Non-pigmented ciliary epithelial cell (primary cell): ENCODE results near the gene FRYL.

Experiments
- DNase-seq: peaks from one replicate; pipeline ENCODE4 v3.0.0-alpha.2; 2010; ENCODE audit warnings: low read depth

Gene FRYL

DNA sequence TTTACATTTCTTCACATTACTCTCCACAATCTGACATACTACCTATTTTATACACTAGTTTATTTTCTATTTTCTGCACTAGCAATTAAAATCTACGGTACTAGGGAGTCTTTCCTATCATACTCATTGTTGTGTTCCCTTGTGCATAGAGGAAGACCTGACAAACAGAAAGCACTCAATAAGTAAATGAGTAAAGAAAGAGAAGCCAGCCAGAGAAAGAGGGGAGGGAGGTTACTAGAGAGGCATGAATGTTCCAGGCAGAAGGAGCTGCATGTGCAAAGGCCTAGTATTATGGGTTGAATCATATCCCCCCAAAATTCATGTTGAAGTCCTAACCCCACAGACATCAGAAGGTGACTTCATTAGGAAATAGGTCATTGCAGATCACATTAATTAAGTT is 176.0 kb downstream of the FRYL start:
- DNase-seq, result no peak

DNA sequence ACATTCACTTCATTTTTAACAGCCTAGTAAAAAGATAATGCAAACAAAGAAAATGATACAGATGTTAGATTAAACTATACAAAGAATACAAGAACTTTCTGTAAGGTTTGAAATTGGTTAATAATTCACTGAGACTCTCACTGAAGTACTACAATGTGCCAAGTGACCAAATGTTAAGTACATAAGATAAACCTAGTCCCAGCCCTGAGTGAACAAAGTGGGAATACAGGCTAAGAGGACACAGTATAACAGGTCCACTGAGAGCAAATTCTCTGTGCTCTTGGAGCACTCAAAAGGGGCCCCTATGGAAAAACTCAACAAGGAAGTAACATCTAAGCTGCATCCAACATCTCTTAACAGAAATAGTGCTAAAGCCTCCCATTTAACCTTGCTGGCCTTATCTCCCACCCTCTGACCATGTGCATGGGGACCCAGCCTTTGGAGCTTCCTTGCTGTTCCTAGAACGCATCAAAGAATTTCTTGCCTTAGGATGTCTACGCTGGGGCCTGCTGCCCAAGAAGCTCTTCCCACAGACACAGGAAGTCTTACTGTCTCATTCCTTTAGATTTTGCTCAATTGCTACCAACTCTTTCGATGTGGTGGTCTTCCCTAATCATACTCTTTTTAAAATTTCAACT is 176.6 kb downstream of the FRYL start:
- no peak for DNase-seq

DNA sequence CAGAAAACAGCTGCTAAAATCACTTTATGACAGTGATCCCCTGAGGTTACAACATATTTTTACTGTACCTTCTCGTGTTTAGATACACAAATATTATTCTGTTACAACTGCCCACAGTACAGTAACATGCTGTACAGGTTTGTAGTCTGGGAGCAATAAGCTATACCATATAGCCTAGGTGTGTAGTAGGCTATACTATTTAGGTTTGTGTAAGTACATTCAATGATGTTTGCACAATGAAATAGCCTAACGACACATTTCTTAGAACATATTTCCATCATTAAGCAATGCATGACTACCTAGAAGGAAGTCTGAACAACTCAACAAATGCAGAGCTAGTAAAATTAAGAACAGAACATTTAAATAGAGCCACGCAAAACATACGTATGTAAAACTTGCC is 177.3 kb downstream of the FRYL start:
- peak; percentile 15 for DNase-seq

DNA sequence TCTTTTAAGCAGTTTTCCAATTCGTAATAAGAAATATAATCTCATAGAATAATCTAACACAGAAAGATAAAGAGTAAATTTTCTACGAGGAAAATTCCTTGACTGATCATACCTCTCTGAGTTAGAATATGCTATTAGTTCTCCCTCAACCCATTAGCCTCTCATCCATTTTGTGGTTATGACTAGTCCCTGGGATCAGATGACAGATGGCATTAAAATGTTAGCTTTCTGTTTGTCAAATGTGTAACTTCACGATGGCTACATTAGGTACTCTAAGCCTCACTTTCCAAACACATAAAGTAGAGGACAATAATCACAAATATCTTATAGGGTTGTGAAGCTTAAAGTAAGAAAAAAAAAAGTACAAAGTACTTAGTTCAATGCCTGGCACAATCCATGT is 177.9 kb downstream of the FRYL start:
- DNase-seq, result peak; percentile 58

DNA sequence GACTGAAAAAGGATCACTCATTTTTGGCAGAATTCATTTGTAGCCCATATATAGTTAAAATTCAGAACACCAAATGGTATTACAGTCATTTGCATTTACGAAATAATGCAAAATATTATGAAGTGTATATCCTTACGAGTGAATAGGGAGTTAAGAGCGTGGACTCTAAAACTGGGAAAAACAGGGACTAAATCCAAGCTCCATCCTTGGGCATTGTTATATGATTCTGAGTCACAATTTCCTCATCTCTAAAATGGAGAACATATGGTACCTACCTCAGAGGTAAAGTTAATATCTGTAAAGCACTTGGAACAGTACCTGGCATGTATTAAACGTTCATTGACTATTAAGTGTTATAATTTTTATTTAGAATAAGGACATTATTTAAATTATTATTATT is 183.7 kb downstream of the FRYL start:
- DNase-seq, result no peak

DNA sequence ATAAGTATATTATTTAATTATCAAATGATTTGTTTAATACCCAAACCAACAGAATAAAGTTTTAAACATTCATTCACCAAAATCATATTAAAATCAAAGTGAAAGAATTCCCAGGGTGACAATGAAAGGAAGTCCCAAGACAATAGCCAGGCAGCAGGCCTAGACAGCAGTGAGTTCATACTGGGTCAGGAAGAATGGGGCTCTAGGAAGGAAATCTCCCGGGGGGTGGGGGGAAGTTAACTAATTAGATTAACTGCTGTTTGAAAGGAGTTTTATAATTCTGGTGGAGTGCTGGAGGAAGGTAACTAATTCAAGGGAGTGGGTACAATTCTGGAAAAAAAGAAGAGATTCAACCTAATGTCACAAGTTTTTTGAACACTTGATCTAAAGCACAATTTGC is 185.9 kb downstream of the FRYL start:
- no peak for DNase-seq

DNA sequence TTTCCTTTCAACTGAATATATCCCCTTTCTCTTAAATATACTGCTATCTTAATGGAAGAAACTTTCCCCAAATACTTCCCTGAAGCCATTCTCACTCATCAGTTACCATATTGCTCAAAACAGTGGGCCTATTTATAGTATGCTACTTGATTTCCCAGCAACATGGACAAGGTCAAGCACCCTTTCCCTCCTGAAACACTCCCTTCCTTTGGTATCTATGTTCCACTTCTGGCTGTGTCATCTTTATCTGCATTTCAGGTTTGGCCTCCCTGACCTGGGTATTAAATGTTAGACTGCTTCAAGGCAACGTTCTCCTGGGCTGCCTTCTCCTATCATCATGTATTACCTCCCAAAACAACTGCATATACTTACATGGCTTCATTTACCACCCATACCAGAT is 188.7 kb downstream of the FRYL start:
- DNase-seq, result no peak

DNA sequence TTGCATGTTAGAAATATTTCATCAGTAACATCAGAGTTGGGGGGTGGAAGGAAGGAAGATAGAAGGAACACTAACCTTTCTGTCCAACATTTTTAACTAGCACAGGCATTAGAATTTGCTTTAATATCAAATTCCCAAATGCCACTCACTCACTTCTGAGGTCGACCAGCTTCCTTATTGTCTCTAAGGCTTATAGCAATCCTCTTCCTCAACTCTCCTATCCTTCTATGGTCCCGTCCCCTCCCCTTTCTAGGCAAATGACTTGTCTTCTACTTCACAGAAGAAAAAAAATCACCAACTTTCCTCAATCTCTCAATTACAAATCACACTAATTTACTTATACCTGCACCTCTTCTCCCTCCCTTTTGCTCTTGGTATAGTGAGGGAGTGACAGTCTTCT is 189.2 kb downstream of the FRYL start:
- no peak for DNase-seq

DNA sequence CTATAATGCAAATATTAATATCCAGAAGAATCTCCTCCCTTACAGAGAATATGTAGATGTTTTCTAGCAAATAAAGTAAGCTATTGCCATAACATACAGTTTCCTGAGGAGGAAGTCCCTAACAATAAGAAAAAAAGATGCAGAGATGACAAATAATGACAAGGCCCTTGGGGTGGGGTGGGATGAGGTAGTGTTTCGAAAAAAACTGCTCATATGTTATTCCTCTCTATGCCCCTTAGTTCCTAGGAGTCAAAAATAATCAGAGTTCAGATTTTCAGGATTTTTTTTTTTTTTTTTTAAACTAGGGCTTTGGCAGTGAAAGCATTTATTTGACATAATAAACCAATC is 191.0 kb downstream of the FRYL start:
- no peak for DNase-seq

DNA sequence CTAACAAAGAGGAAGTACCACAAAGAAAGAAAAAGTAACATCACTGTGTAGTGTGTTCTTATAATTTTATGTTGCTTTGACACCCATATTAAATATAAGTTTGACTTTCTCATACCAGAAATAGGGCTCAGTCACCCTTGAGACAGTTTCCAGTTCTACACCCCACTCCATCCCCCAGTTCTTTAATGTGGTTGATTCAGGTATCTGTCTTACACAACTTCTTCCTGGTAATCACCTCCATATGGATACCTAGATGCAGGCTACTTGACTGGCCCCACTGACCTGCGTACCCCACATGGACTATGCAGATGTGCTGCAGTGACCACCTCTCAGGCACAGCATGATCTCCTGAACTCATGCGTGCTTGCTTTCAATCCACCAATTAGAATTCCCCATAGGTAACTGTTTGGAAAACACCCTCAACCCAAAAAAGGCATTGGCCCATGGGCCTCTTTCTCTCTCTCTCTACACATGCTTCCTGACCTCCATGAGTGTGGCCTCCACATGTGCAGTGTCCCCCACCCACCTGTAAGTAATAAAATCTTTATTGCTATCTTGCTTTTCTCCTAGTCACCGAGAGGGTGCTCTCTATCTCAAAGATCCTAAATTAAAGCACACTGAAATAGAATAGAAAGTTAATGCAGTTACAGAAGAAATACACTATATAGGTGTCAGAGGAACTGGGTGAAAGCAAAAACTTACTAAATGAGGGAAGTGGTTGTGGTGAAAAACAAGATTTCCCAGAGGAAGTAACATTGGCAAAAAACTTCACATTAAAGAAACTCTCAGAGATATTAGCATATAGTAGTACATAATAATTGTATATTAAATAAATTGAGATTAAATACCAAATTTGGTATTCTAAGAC is 191.6 kb downstream of the FRYL start:
- DNase-seq, result no peak

DNA sequence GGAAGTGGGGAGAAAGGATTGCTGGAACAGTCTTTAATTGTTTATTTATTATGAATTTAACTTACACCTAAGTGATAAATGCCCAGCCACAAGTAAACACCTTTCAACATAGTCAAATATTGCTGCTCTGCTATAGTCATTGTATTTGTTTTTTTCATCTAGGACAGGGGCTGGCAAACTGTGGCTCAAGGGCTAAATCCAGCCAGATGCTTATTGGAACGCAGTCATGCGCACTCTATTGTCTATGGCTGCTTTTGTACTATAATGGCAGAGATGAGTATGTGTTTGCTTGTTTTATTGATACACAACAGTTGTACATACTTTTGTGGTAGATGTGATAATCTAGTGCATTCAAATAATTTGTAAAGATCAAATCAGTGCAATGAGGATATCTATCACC is 194.7 kb downstream of the FRYL start:
- DNase-seq, result no peak

DNA sequence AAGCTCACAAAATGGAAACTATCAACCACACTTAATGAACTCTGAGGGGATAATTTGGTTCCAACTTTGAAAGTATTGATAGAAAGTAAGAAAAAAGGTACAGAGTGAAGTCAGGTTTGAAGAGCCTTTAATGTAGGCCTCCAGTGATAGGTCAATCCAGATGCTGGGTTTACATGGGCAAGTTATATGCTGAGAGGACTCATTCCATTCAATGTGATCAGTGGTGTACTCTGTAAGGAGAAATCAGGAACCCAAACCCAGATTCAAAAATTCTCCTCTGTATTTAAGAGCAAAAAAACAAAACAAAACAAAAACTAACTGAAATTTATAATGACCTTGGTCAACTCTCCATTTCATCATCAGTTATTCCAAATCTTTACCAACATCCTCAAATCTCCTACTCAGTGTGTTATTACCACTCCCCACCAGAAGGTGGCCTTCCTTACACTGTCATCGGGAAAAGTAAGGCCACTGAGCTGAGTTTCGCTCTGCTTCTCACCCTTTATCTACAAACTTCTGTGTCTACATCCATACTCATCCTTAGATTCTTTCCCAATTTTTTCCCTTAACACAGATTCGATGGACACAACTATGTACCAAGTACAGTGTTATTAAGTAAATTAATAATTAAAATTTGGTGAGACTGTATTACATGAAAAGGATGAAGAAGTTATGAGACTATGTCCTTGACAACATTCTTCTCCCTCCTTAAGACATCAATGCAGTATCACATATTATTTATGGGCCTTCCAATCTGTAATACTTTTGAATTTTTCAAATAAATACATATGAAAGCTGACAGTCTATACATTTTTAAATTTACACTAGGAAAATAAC is 201.7 kb downstream of the FRYL start:
- DNase-seq, result peak; percentile 60

DNA sequence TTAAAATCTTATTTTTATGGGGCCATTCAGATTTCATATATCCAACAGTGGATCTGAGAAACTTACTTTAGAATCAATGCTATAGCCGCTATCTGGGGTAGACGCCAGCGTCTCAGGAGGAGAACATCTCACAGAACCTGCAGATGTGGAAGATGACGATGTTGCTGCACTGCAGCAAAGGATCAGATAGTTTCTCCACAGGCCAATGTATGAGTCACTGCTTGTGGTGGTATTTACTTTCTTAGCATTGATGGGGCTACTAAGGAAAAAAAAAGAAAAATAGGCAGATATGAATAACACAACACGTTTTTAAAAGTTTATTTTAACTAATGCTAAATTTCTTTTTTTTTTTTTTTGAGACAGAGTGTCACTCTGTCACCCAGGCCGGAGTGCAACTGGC is 204.1 kb downstream of the FRYL start:
- DNase-seq, result peak; percentile 57

DNA sequence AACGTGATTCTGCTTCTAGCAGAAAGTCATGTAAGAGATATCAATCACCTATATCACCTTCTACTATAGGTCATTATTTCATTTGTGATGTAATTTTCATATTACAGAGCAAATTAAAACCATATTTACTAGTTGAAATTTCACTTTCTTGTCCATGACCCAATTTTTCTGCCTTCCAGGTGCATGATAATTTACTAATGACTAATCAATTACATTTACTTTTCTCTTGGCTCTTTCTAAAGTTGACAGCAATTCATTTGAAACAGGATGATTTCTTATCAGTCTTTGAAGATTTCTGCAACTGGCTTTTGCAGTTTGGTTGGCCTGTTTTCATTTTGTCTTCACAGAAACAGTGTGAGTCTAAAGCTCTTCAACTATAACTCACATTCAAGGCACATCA is 208.6 kb downstream of the FRYL start:
- DNase-seq, result no peak

DNA sequence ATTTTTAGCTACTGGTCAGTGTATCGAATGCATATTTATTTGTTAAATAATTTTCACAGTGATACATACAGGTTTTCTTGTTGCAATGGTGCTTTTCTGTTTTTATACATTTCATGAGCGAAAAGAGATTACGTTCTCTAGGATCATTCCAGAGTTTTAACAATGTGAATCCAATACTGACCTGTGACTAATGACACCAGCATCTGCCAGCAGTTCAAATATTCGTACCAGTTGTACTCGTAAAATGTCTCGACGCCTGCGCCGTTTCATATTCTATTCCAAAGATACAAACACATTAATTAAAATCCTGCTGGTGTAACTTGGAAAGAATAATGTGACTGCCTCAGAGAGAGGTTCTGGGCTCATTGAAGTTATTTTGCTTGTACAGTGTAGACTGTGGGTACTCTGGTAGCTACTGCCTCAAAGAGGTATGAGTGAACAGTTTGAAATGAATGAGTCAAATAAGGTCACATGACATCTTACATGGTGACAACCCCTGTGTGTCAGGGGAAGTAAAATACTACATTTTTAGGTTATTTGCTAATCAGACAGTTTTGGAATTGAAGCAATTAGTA is 209.3 kb downstream of the FRYL start:
- peak; percentile 42 for DNase-seq

DNA sequence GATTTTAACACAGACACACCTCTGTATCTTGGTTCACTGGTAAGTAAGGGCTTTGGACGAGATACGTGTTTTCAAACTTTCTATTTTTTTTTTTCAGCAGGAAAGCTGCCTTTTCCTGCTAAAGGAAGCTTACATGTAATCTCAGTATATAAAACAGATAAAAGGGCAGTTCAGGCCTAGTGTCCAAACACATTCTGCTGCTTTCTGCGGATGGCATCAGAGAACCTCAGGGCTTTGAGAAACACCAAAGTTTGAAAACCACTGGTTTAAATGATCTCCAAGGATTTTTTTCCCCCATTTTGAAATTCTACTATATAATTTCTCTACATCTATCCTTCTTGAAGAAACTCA is 214.1 kb downstream of the FRYL start:
- no peak for DNase-seq

DNA sequence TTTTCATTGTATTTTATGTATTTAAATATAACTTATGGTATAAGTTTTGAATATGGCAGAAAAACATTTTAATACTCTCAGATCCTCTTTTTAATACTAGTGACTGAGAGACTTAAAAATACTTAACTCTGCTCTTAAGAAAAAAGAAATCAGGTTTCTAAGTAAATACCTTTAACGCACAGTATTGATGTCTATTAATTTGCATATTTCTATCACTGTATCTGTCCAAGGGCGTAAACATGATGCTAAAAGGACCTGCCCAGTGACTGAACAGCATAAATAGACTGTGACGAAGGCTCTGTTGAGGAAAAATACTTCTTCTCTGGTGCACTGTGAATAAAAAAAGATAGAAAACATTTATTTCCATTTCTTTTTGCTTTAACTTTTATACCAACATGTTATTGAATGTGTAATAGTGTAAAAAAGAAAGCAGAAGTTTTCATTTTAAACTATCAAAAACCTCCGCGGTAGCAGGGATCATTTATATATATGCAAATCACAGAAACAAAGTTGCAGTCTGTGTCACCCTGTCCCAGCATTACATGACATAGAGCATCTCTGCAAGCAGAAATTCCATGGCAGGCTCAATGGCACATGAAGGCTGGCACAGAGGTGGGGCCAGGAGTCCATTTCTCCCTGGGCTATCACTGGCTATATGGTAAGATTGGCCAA is 214.6 kb downstream of the FRYL start:
- DNase-seq, result no peak

DNA sequence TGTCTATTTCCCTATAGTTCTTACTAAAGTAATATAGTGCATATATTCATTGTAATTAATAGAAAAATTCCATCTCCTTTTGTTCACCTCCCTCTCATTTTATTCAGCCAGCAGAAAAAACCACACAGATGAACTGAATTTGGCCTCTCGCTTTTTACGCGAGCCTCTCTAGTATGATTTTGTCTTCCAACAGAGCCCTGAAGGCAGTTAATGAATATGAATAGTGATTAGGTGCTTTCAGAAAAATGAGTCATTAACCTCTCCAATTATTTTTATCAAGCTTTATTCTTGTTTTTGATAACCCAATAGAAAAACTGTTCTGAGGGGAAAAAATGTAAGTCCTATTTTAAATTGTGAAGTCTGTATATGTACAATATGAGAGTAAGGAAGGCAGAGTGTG is 215.9 kb downstream of the FRYL start:
- DNase-seq, result no peak

DNA sequence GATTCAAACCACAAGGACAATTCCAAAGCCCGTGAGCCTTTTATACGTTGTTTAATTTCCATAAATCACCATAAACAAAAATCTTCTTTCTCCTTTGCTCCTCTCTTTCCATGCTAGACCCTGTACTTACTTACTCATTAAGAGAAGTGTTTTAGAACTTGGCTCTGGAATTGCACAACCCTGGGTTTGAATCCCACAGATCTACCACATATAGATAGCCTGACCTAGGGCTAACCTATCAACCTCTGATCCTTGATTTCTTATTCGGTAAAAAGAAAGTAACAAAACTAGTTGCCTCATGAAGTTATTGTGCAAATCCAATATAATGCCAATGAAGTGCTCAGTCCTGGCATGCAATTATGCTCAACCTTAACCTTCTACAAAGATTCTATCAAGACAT is 221.3 kb downstream of the FRYL start:
- DNase-seq, result no peak

DNA sequence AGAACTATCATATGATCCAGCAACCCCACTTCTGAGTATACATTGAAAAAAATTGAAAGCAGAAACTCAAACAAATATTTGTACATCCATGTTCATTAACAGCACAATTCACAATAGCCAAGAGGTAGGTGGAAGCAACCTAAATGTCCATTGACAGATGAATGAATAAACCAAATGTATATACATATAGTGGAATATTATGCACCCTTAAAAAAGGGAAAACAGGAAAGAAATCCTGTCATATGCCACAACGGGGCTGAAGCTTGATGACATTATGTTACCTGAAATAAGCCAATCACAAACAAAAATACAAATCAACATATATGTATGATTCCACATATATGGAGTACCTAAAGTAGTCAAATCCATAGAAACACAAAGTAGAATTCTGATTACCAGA is 222.1 kb downstream of the FRYL start:
- no peak for DNase-seq

DNA sequence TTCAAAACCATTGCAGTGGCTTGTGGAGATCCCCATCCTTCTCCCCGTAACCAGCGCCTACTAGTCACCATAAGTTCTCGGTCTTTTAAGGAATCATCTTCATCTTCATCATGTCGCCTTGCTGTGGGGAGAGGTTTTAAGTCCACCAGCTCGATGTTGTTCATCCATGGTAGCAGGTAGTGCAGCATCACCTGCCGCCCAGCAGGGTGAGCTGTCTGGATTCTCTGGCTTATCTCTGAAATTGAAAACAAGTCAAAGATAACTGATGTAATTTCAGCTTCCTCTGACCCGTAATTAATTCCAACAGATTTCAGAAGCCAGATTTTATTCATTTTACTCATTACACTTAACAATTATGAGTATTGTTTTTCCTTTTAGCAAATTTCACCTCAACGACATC is 222.6 kb downstream of the FRYL start:
- DNase-seq, result no peak

DNA sequence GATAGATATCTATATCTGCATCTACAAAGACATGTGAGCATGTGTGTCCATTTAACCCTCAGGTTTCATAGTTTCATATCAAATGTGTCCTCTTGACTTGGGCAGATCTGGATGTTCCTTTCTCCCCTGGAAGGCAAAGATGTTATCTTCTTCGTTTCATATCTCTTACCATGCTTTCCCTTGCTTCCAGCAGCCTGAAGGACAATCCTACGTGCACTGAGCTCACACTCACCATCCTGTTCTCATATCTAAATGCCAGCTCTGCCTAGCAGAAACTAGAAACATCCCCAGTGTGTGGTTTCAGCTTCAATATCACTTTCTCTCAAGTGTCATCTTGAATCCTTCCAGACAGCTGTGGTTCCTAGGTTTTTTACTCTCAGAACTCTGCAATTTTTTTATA is 223.8 kb downstream of the FRYL start:
- no peak for DNase-seq
